Measurements from ENCODE around the gene ZNF451.

Gene ZNF451

DNA sequence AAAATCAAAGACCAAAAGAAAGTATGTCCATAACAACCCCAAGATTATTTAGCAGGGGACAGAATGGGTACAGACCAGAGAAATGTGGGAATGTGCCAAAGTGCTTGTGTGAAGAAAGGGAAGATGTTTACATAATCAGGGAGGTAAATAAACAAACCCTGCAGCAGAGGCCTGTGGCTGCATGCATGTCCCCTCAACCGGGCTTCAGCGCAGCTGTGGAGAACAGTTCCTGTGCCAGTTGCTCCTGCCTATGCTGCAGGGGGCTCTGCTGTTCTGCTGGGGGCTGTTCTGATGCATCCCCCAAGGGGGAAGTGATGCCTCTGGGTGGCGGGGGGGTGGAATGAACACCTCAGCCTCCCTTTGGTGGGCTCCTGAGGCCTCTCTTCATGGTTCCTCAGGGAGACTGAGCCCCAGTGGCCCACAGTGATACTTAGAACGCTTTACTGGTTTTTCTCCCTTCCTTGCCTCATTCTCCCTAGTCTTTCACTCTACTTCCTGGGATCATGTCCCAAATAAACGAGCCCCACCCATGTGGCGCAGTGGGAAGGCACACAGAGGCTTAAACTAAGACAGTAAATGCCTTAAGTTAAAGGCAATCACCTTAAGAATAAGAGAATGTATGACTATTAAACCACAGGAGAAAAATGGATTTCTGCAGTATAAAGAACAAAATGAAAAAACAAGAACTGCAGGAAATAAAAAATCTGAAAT lies 109.1 kb downstream of the ZNF451 start:
- no peak for DNase-seq (ENCODE audit: extremely low spot score)
- CTCF ChIA-PET: no interaction called here
- POLR2A ChIA-PET: interaction anchor here (1.5 kb wide), 1 partner anchor 23 kb away, joined by 11 read pairs; the partner anchor contains the start of gene RAB23
- TF ChIP-seq NFRKB (IDR thresholded peaks at IDR 0.05) (no peak), ELF4 (IDR thresholded peaks at IDR 0.05) (no peak), CTBP1 (IDR thresholded peaks at IDR 0.05; ENCODE audit: borderline replicate concordance) (no peak), FOXM1 (IDR thresholded peaks at IDR 0.05; ENCODE audit: borderline replicate concordance) (no peak), BHLHE40 (IDR thresholded peaks at IDR 0.05; ENCODE audit: borderline replicate concordance) (no peak), LEF1 (IDR thresholded peaks at IDR 0.05; ENCODE audit: borderline replicate concordance) (no peak), SUZ12 (IDR thresholded peaks at IDR 0.05) (no peak), FOXA1 (IDR thresholded peaks at IDR 0.05) (no peak), ZNF384 (IDR thresholded peaks at IDR 0.05) (no peak), FOXK2 (IDR thresholded peaks at IDR 0.05) (no peak), TARDBP (IDR thresholded peaks at IDR 0.05) (no peak), HDGF (IDR thresholded peaks at IDR 0.05; ENCODE audit: borderline replicate concordance) (no peak)

DNA sequence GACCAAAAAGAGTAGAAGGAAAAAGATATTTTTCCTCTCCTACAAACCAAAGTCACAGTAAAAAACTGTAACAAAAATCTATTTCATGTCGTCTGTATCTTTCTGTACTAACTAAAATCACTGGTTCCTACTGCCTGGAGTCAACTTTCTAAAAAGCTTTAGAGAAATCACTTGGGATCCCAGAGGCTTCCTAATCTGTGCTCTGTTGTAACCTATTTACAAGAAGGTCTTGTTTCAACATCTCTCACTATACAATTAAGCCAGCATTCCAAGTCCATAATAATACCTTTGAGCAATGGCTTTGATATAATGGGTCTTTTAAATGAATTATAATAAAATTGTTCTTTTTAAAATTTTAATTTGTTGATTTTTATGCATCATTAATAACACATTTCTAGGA lies 111.7 kb downstream of the ZNF451 start:
- POLR2A ChIA-PET: no interaction called here
- DNase-seq (ENCODE audit: extremely low spot score): no peak
- TF ChIP-seq FOXA1 (IDR thresholded peaks at IDR 0.05) (no peak), LEF1 (IDR thresholded peaks at IDR 0.05; ENCODE audit: borderline replicate concordance) (no peak), BHLHE40 (IDR thresholded peaks at IDR 0.05; ENCODE audit: borderline replicate concordance) (no peak), CTBP1 (IDR thresholded peaks at IDR 0.05; ENCODE audit: borderline replicate concordance) (no peak), ZNF384 (IDR thresholded peaks at IDR 0.05) (no peak), SUZ12 (IDR thresholded peaks at IDR 0.05) (no peak), FOXK2 (IDR thresholded peaks at IDR 0.05) (no peak), SP1 (IDR thresholded peaks at IDR 0.05) (no peak), L3MBTL2 (conservative IDR thresholded peaks at IDR 0.05) (no peak)
- CTCF ChIA-PET: no interaction called here

DNA sequence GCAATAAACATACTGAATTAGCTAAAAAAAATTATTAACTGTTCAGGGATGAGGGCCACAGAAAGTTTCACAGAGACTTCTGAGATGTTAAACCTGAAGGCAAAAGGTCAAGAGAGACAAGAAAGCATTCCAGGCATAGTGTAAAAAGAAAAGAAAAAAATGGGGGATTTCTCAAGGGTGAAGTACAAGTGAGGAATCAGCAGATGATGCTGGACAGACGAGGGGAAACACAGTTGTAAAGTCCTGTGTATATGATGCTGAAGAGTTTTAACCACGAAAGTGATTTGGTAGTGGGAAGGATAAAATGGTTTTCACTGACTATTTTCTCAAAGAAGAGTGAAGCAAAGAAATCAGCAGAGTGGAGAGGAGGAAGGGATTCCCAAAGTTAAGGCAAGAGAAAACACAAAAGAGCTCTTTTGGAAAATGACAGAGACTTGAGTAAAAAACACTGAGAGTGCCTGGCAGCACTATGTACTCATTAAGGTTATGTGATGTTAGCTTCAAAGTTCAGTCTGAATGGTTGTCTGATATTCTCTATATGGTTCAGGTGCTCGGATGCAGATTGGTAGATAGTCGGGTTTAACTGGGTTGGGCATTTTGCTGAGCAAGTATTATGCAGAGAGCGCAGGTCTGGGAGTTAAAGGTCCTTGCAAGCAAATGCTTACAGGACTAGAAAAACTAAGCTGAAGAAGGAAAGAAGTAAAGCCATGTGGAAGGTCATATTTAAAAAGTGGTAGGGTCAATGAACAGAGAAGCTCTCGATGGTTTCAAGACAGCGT lies 115.8 kb downstream of the ZNF451 start:
- ChIA-PET CTCF (interaction anchor here (0.6 kb wide), 2 partner anchors 185 to 444 kb away, joined by 3 to 5 read pairs; no protein-coding TSS in a partner anchor), POLR2A (interaction anchor here (3.0 kb wide), 1 partner anchor 16 kb away, joined by 13 read pairs; the partner anchor contains the start of gene RAB23)
- DNase-seq (ENCODE audit: extremely low spot score): no peak
- no peak for TF ChIP-seq L3MBTL2 (conservative IDR thresholded peaks at IDR 0.05)
- no peak for TF ChIP-seq SP1 (IDR thresholded peaks at IDR 0.05)
- TF ChIP-seq FOXA1 (IDR thresholded peaks at IDR 0.05): no peak
- no peak for TF ChIP-seq BHLHE40 (IDR thresholded peaks at IDR 0.05; ENCODE audit: borderline replicate concordance)
- no peak for TF ChIP-seq FOXK2 (IDR thresholded peaks at IDR 0.05)
- TF ChIP-seq FOXM1 (IDR thresholded peaks at IDR 0.05; ENCODE audit: borderline replicate concordance): no peak
- no peak for TF ChIP-seq ZNF384 (IDR thresholded peaks at IDR 0.05)
- no peak for TF ChIP-seq HDGF (IDR thresholded peaks at IDR 0.05; ENCODE audit: borderline replicate concordance)

DNA sequence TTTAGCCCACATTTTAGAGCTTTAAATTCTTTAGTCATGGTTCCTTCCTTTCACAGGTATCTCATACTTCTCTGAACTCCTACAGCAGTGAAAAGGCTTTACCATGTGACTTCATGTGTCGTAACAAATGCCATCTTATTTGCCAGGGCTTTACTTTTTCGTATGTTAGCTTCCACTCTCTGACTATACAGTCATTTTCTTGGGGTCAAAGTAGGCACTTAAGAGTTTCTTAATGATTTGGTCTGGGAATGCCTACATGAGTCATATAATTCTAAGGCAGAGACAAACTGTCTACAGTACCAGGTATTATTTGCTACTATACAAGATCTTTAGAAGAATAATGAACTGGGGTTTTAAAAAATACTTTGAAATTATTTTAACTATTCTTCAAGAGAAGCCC lies 117.2 kb downstream of the ZNF451 start:
- ChIA-PET CTCF (no interaction called here), POLR2A (interaction anchor here (3.0 kb wide), 1 partner anchor 15 kb away, joined by 13 read pairs; the partner anchor contains the start of gene RAB23)
- DNase-seq (ENCODE audit: extremely low spot score): no peak
- TF ChIP-seq CTBP1 (IDR thresholded peaks at IDR 0.05; ENCODE audit: borderline replicate concordance) (no peak), HDGF (IDR thresholded peaks at IDR 0.05; ENCODE audit: borderline replicate concordance) (no peak), BHLHE40 (IDR thresholded peaks at IDR 0.05; ENCODE audit: borderline replicate concordance) (no peak), FOXA1 (IDR thresholded peaks at IDR 0.05) (no peak), ZNF384 (IDR thresholded peaks at IDR 0.05) (no peak), NFRKB (IDR thresholded peaks at IDR 0.05) (no peak), FOXM1 (IDR thresholded peaks at IDR 0.05; ENCODE audit: borderline replicate concordance) (no peak), LEF1 (IDR thresholded peaks at IDR 0.05; ENCODE audit: borderline replicate concordance) (no peak), SP1 (IDR thresholded peaks at IDR 0.05) (no peak), TARDBP (IDR thresholded peaks at IDR 0.05) (no peak), L3MBTL2 (conservative IDR thresholded peaks at IDR 0.05) (no peak), ARNT (IDR thresholded peaks at IDR 0.05) (no peak), FOXK2 (IDR thresholded peaks at IDR 0.05) (no peak), ELF4 (IDR thresholded peaks at IDR 0.05) (no peak), SUZ12 (IDR thresholded peaks at IDR 0.05) (no peak)
- TF ChIP-seq, protein P1, sequence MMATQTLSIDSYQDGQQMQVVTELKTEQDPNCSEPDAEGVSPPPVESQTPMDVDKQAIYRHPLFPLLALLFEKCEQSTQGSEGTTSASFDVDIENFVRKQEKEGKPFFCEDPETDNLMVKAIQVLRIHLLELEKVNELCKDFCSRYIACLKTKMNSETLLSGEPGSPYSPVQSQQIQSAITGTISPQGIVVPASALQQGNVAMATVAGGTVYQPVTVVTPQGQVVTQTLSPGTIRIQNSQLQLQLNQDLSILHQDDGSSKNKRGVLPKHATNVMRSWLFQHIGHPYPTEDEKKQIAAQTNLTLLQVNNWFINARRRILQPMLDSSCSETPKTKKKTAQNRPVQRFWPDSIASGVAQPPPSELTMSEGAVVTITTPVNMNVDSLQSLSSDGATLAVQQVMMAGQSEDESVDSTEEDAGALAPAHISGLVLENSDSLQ (IDR thresholded peaks at IDR 0.05): no peak

DNA sequence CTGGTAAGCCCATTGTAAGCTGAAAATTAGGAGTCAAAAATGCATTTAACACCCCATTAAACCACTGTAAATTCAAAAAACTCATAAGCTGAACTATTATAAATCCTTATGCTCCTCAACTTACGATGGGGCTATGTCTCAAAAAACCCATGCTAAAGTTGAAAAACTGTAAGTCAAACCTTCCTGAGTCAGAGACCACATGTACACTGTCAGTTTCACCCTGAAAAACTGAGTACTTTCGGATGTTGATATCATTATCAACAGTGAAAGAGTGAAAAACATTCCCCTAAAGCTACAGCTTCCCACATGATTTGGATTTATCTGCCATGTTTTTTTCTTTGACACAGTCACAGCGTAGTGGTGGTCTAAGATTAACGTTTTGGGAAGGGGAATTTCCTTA lies 117.9 kb downstream of the ZNF451 start:
- no peak for DNase-seq (ENCODE audit: extremely low spot score)
- ChIA-PET POLR2A (interaction anchor here (3.0 kb wide), 1 partner anchor 14 kb away, joined by 13 read pairs; the partner anchor contains the start of gene RAB23), CTCF (no interaction called here)
- TF ChIP-seq CTBP1 (IDR thresholded peaks at IDR 0.05; ENCODE audit: borderline replicate concordance) (no peak), HDGF (IDR thresholded peaks at IDR 0.05; ENCODE audit: borderline replicate concordance) (no peak), SP1 (IDR thresholded peaks at IDR 0.05) (no peak), BHLHE40 (IDR thresholded peaks at IDR 0.05; ENCODE audit: borderline replicate concordance) (no peak), ARNT (IDR thresholded peaks at IDR 0.05) (no peak), FOXM1 (IDR thresholded peaks at IDR 0.05; ENCODE audit: borderline replicate concordance) (no peak), LEF1 (IDR thresholded peaks at IDR 0.05; ENCODE audit: borderline replicate concordance) (no peak), FOXK2 (IDR thresholded peaks at IDR 0.05) (no peak), TARDBP (IDR thresholded peaks at IDR 0.05) (no peak), ZNF384 (IDR thresholded peaks at IDR 0.05) (no peak), FOXA1 (IDR thresholded peaks at IDR 0.05) (no peak), L3MBTL2 (conservative IDR thresholded peaks at IDR 0.05) (no peak), NFRKB (IDR thresholded peaks at IDR 0.05) (no peak)
- TF ChIP-seq, protein P1 (IDR thresholded peaks at IDR 0.05): no peak

DNA sequence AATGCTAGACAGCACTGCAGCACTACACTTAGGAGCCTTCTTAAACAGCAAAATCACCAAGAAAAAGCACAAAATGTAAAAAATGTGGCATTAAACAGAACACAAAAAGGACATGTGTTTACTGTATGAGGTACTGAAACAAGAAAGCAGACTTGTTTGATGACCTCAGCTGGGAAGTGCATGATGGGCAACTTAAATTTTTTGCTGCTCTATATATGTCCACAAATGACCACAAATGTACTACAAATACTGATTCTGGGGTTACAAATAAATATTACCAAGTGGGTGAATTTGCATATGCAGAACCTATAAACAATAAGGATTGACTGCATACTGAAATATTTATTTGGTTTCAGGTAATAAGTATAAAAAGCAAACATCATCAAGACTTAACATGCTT lies 119.0 kb downstream of the ZNF451 start:
- no peak for TF ChIP-seq LEF1 (IDR thresholded peaks at IDR 0.05; ENCODE audit: borderline replicate concordance)
- no peak for TF ChIP-seq NFRKB (IDR thresholded peaks at IDR 0.05)
- no peak for TF ChIP-seq L3MBTL2 (conservative IDR thresholded peaks at IDR 0.05)
- no peak for TF ChIP-seq BHLHE40 (IDR thresholded peaks at IDR 0.05; ENCODE audit: borderline replicate concordance)
- TF ChIP-seq CTBP1 (IDR thresholded peaks at IDR 0.05; ENCODE audit: borderline replicate concordance): no peak
- no peak for TF ChIP-seq ZNF384 (IDR thresholded peaks at IDR 0.05)
- TF ChIP-seq FOXK2 (IDR thresholded peaks at IDR 0.05): no peak
- no peak for TF ChIP-seq SP1 (IDR thresholded peaks at IDR 0.05)
- no peak for TF ChIP-seq FOXA1 (IDR thresholded peaks at IDR 0.05)
- no peak for TF ChIP-seq FOXM1 (IDR thresholded peaks at IDR 0.05; ENCODE audit: borderline replicate concordance)
- TF ChIP-seq, protein P1 (IDR thresholded peaks at IDR 0.05): no peak
- no peak for TF ChIP-seq ELF4 (IDR thresholded peaks at IDR 0.05)
- TF ChIP-seq TARDBP (IDR thresholded peaks at IDR 0.05): no peak
- no peak for TF ChIP-seq ARNT (IDR thresholded peaks at IDR 0.05)
- TF ChIP-seq HDGF (IDR thresholded peaks at IDR 0.05; ENCODE audit: borderline replicate concordance): no peak
- CTCF ChIA-PET: no interaction called here
- DNase-seq (ENCODE audit: extremely low spot score): no peak
- POLR2A ChIA-PET: no interaction called here
